Activated naive CD4-positive, alpha-beta T cell (primary cell): ENCODE results near the gene PGAP3.

Experiments used
- DNase-seq, 4 experiments: peaks; one replicate each; lab custom pipeline; 2025; lab: John Stamatoyannopoulos, UW

Gene PGAP3

DNA sequence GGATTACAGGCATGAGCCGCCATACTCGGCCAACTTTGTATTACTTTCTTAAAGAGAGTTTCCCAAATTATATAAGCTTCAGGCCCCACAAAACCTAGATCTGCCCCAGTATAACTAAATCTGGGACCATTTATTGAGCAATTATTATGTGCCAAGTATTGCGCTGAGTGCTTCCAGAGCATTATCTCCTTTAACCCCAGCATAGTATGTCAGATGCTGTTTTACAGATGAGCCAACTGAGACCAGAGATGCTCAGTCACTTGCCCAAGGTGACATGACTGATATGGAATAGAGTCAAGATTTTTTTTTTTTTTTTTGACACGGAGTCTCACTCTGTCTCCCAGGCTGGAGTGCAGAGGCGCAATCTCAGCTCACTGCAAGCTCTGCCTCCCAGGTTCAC, 10.1 kb upstream of the PGAP3 start:
- DNase-seq: no peak

GRCh38 chr17:39696731-39697130, 8.9 kb upstream of the PGAP3 start:
- no peak for DNase-seq

GRCh38 chr17:39695089-39695474, 7.2 kb upstream of the PGAP3 start:
- no peak for DNase-seq

GRCh38 chr17:39694593-39694992, 6.7 kb upstream of the PGAP3 start:
- no peak for DNase-seq

GRCh38 chr17:39688945-39689344, 1.1 kb upstream of the PGAP3 start:
- DNase-seq: no peak

DNA sequence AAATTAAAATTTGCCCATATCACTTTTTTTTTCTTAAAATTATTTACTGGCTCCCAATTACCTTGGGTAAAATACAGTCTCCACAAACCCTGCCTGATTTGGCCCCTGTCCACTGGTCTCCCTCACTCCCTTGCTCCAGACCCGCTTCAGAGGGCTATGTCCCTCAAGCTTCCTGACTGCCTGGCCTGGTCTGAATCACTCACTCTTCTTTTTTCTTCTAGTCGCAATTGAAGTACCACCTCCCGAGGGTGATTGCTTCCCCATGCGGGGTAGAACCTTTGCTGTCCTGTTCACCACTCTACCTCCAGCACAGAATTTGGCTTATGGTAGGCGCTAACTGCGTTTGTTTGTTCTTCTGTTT, 598 bp upstream of the PGAP3 start:
- DNase-seq: no peak

GRCh38 chr17:39687101-39687545, 734 bp downstream of the PGAP3 start:
- DNase-seq: no peak

DNA sequence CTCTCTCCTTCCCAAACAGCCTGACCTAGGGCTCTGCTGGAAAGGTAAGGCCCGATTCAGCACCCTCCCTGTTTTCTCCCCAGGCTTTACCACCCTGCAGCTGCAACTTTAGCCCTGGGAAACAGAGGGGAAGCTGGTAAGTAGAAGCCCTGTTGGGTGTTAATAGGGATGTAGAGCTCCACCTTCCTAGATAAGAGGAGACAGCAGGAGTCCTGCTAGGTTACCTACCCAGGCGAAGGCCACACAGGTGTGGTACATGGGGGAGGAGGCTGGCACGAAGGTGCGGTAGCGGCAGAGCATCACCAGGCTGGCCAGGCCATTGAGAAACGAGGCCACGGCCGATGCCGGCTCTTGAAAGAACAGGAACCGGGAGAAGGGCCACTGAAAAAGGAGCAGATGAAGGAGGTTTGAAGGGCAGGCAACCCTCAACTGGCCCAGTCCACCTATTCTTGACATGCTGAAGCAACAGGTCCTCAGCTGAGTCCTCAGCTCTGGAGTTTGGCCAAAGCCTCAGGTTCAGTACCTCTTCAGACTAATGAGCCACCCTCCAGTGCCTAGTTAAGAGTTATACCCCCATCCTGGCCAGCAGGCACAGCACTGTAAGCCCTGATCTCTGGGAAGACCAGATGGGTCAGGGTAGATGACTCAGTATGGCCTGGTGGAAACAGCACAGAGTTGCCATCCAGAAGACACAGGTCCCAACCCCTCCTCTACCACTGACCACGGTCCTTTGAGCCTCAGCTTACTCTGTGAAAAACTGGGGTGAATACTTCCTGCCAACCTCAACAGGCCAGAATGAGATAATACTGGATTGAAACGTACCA, 3.3 kb downstream of the PGAP3 start:
- DNase-seq: no peak

DNA sequence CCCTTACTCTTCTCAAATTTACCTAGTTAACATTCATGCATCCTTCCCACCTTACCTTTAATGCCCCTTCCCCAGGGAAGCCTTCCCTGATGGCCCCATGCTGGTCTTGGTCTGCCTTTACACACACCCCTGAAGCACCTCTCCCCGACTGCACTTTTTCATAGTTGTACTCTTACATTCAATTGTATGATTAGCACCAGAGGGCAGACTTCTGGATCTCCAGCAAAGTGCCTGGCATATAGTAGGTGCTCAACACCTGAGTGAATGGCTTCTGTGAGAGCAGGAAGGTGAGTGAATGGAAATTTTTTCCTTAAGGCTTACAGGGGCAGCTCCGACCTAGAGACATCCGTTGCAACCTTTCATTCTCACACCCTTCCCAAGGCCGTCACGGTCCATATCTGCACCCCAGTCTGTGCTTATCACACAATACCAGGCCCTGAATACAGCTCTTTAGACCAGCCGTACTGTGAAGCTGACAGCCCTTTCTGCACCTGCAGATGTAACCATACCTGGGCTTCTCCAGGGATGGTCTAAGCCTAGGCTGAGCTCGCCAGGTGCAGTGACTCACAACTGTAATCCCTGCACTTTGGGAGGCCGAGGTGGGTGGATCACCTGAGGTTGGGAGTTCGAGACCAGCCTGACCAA, 4.4 kb downstream of the PGAP3 start:
- no peak for DNase-seq

- peak in 2 of 4 experiments; percentile 21 for DNase-seq
Observed at GRCh38 chr17:39679521-39680192, 8.2 kb downstream of the PGAP3 start.

DNA sequence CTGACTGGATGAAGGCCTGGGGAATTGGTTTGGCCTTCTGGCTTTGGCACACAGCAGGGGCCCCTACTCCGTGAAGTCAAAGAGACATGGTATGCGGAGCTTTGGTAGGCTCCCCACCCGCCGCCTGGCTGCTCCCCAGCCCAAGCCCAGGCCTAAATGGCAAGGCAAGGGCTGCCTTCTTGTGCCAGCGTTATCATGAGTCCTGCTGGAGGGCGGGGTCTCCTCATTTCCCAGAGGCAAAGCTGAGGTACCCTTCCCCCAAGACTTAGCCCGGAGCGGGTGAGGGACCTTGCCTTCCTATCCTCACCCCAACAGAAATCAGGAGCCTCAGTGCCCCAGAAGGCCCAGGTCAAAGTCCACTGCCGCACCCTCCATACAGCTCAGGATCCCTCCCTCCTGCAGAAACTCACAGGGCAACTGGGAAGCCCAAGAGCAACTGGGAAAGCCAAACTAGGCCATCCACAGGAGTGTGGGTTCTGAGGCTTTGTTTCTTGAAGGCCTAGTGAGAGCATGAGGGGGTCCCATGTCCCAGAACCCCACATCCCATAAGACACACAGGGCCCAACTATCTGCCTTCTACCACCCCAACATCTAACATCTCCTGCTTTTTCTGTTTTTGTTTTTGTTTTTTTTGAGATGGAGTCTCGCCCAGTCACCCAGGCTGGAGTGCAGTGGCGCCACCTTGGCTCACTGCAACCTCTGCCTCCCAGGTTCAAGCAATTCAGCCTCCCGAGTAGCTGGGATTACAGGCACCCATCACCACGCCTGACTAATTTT, 9.3 kb downstream of the PGAP3 start:
- DNase-seq: no peak

DNA sequence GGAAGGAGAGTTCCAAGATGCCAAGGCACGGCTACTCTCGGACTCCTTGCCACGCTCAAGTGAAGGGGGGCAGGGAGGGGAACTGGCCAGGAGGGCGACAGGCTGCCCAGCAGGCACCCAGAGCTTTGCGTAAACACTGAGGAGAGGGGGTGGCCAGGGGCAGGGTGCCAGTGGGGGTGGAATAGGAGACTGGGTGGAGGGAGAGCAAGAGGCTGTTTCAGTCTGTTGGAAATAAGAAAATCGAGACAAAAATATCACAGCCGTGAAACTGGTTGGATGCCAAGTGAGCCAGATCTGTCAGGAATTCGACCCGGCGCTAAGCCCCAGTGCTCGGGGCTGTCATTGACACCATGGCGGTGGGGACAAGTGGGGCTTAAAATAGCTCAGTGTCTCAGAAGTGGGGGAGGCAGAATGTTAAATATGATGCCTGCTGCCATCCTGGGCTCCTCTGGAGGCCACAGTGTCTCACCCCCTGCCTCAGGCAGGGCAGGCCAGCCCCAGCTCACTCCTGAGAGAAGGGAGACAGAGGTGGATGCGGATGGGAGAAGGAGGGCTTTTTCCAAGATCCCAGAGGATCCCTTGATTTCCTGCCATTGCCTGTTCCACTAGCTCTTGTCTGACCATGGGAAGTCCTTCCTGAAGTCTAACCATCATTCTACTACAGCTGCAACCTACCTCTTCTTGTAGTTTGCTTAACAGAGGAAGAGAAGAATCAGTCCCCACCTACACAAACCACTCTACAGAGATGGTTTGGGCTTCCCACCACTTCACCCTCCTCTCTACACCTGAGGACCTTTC, 10.1 kb downstream of the PGAP3 start:
- DNase-seq: no peak

DNA sequence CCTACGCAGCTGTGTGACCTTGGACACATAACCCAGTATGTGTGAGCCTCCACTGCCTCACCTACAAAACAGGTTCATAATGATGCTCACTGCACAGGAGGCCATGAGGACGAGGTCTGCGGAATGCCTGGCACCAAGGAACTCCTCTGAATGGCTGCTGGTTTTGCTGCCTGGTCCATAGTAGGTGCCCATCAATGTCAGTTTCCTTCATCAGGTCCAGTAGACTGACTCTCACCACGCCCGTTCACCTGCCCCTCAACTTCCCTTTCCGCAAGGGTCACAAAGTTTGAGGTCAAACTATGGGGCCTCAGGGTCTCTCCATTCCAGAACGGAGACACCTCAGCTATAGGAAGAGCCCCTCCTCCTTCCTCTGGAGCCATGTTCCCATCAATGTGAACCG, 10.8 kb downstream of the PGAP3 start:
- DNase-seq: no peak

- peak in 1 of 4 experiments; percentile 20 for DNase-seq
Observed at GRCh38 chr17:39676198-39676819, 11.5 kb downstream of the PGAP3 start.

DNA sequence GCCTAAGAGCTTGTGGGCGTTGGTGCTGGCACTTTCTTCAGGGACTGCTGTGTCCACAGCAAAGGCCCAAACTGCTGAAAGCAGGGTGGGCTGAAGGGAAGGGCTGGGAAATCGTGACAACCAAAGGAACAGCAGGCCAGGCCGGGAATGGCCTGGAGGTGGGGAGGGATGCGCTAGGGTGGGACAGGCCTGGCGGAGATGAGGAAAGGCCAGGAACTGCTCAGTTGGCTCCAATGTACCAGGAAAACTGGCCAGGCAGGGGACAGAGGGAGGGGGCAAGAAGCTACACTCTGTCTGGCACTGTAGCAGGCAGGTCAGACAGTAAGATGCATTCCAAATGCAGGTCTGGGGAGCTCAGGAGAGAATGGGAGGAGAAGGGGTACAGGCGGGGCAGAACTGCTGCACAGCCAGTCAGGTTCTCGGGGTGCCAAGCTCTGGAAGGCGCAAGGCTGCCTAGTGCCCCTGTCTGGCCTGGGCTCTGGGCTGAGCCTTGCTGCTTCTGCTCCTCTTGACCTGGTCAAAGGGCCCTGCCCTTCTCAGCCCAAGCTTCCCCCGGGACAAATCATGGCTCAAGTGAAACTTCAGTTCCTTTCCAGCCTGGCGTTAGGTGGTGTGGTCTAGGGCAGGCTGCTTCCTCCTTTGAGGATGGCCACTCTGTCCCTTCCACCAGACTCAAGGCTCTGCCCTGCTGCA, 12.3 kb downstream of the PGAP3 start:
- DNase-seq: no peak

DNA sequence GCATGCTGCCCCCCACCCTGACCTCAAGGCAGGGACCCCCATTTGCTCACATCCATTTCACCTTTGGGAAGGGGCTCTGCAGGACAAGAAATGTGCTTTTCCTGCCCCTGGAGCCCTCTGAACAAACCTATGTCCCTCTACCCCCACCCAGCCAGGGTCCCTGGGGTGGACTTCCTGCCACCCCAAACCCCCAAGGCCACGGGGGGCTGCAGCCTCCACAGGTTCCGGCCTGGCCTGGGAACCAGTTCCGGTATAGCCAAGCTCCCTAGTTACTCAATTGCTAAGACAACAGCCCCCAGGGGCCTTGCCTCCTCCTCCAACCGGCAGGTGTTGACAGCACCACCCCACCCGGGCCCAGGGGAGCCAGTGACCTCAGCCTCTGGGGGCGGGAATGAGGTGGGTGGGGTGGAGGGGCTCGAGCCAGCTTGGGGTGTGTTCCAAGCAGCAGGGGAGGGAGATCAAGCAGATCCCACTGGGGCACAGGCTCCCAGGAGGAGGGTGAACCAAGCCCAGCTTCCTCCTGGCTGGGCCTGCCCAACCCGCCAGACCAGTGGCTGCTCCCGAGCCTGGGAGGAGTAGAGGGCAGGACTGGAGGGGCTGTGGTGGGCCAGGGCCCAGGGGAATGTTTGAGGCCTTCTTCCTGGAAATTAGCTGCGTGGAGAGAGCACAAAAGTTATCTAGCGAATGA, 13.0 kb downstream of the PGAP3 start:
- no peak for DNase-seq

DNA sequence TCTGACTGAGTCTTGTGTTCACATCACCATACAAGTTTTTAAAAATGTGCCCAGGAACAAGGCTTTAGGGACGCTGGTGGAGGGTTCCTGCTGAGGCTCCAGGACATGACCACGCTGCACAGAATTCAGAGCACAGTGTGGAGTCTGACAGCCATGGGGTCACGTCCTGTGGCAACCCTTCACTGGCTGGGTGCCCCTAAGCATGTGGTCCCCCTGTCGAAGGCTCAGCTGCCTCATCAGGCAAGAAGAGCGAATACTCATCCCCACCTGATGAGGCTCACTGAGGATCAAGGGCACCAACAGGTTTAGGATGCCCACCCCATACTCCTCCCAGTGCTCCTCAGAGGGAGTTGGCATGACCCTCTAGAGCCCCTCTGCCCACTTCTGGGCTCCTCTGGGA, 13.7 kb downstream of the PGAP3 start:
- DNase-seq: no peak

DNA sequence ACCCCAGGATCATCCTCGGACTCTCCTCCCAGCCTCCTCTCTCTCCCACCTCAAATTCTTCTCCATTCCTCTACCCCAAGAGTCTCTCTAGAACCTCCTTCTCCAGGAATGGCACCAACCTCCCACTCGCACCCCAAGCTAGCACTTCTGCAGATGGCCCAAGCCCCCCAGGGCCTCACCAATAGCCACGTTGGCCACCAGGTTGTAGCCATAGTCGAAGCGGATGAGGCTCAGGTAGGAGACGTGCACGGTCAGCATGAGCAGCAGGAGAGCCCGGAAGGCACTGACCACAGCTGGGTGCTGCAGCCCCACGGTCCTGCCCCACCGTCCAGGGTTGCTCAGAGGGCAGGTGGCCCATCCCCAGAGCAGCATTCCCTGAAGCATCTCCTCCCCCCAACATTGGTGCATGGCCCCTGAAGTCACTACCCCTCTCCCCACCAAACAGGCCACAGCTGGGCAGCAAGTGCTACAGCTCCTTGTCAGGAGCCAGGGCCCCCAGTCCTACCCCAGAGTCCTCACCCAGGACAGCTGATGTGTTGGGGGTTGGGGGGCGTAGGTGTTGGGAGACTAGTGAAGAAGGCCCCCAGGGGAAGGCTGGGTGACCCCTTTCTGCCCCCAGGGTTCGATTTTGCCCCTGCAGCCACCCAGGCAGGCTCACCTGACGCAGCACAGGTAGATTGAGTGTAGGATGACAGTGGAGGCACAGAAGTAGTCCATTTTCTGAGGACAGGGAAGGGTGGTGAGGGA, 14.3 kb downstream of the PGAP3 start:
- no peak for DNase-seq
